CD4-positive, alpha-beta T cell treated with Interleukin-2 at 100 ng/mL for 4 hours (primary cell): Measurements from ENCODE around the gene ICOSLG.
"Not testable (repeated sequence)": the region's sequence is repeated elsewhere in the genome, so short reads cannot be mapped to it uniquely, and the experiment has no call there.

ENCODE experiments used
- DNase-seq: peaks from one replicate; pipeline ENCODE4 v3.0.0-alpha.2; 2020; ENCODE audit warnings: low spot score

The ICOSLG gene

GRCh38 chr21:44225605-44226004 lies 15.1 kb downstream of the ICOSLG start:
- DNase-seq, result not testable (repeated sequence)

- DNase-seq, result not testable (repeated sequence)
Measured at GRCh38 chr21:44223334-44223733, 17.4 kb downstream of the ICOSLG start.

- not testable (repeated sequence) for DNase-seq
Measured at GRCh38 chr21:44220674-44221073, 20.1 kb downstream of the ICOSLG start.

- DNase-seq, result not testable (repeated sequence)
Measured at GRCh38 chr21:44218461-44218860, 22.3 kb downstream of the ICOSLG start.

GRCh38 chr21:44211978-44212377 lies 28.8 kb downstream of the ICOSLG start:
- not testable (repeated sequence) for DNase-seq

- not testable (repeated sequence) for DNase-seq
Measured at GRCh38 chr21:44211574-44211973, 29.2 kb downstream of the ICOSLG start.

- not testable (repeated sequence) for DNase-seq
Measured at GRCh38 chr21:44207860-44208646, 32.7 kb downstream of the ICOSLG start.

- not testable (repeated sequence) for DNase-seq
Measured at GRCh38 chr21:44206698-44207676, 33.8 kb downstream of the ICOSLG start.

GRCh38 chr21:44206187-44206586 lies 34.6 kb downstream of the ICOSLG start:
- not testable (repeated sequence) for DNase-seq

- DNase-seq, result not testable (repeated sequence)
Measured at GRCh38 chr21:44202590-44203299, 38.0 kb downstream of the ICOSLG start.

GRCh38 chr21:44199997-44200396 lies 40.7 kb downstream of the ICOSLG start:
- not testable (repeated sequence) for DNase-seq

- no peak for DNase-seq
Measured at GRCh38 chr21:44199448-44199847, 41.3 kb downstream of the ICOSLG start.

- not testable (repeated sequence) for DNase-seq
Measured at GRCh38 chr21:44197156-44197516, 43.6 kb downstream of the ICOSLG start.

GRCh38 chr21:44196212-44197155 lies 44.3 kb downstream of the ICOSLG start:
- peak; percentile 27 for DNase-seq

- not testable (repeated sequence) for DNase-seq
Measured at GRCh38 chr21:44194888-44195287, 45.9 kb downstream of the ICOSLG start.

GRCh38 chr21:44194451-44194850 lies 46.3 kb downstream of the ICOSLG start:
- DNase-seq, result not testable (repeated sequence)

- not testable (repeated sequence) for DNase-seq
Measured at GRCh38 chr21:44193108-44193507, 47.6 kb downstream of the ICOSLG start.

GRCh38 chr21:44190349-44191271 lies 50.1 kb downstream of the ICOSLG start:
- not testable (repeated sequence) for DNase-seq

- not testable (repeated sequence) for DNase-seq
Measured at GRCh38 chr21:44184862-44185261, 55.9 kb downstream of the ICOSLG start.

- not testable (repeated sequence) for DNase-seq
Measured at GRCh38 chr21:44182202-44182601, 58.5 kb downstream of the ICOSLG start.
